HEK293 (cell line): Measurements from ENCODE around the gene FSCN2.

ENCODE experiments used
- IKZF3 ChIP-seq: fragments of 450-650 bp; IDR thresholded peaks from 2 replicates; pipeline ENCODE4 v1.5.0; 2018; ENCODE audit warnings: missing biosample characterization, mild to moderate bottlenecking, missing genetic modification characterization, moderate library complexity
- KLF16 ChIP-seq: fragments of 450-650 bp; formaldehyde crosslinking; IDR thresholded peaks from 2 replicates; pipeline ENCODE4 v1.5.1; 2017; ENCODE audit warnings: missing biosample characterization, missing genetic modification characterization
- KLF8 ChIP-seq: fragments of 450-650 bp; formaldehyde crosslinking; IDR thresholded peaks from 2 replicates; pipeline ENCODE4 v1.5.1; 2016; ENCODE audit warnings: missing biosample characterization, missing genetic modification characterization
- MYNN ChIP-seq: fragments of 450-650 bp; formaldehyde crosslinking; IDR thresholded peaks from 2 replicates; pipeline ENCODE4 v1.5.1; 2016; ENCODE audit warnings: missing biosample characterization, missing genetic modification characterization, borderline replicate concordance
- MZF1 ChIP-seq: fragments of 450-650 bp; formaldehyde crosslinking; IDR thresholded peaks from 2 replicates; pipeline ENCODE4 v1.5.1; 2017; ENCODE audit warnings: missing biosample characterization, missing genetic modification characterization, borderline replicate concordance
- OSR2 ChIP-seq: fragments of 450-650 bp; formaldehyde crosslinking; IDR thresholded peaks from 2 replicates; pipeline ENCODE4 v1.5.1; 2016; ENCODE audit warnings: missing biosample characterization, missing genetic modification characterization
- ZBTB7A ChIP-seq: fragments of 450-650 bp; formaldehyde crosslinking; IDR thresholded peaks from 2 replicates; pipeline ENCODE4 v1.5.1; 2016; ENCODE audit warnings: low read depth, missing biosample characterization, missing genetic modification characterization
- ZBTB8A ChIP-seq: fragments of 450-650 bp; formaldehyde crosslinking; IDR thresholded peaks from 2 replicates; pipeline ENCODE4 v1.5.1; 2016; ENCODE audit warnings: missing biosample characterization, missing genetic modification characterization
- ZFP37 ChIP-seq: fragments of 450-650 bp; formaldehyde crosslinking; IDR thresholded peaks from 2 replicates; pipeline ENCODE4 v1.5.1; 2016; ENCODE audit warnings: missing biosample characterization, missing genetic modification characterization
- ZNF10 ChIP-seq: fragments of 450-650 bp; formaldehyde crosslinking; IDR thresholded peaks from 2 replicates; pipeline ENCODE4 v1.5.1; 2017; ENCODE audit warnings: missing biosample characterization, missing genetic modification characterization
- ZNF148 ChIP-seq: fragments of 450-650 bp; formaldehyde crosslinking; IDR thresholded peaks from 2 replicates; pipeline ENCODE4 v1.5.0; 2017; ENCODE audit warnings: missing biosample characterization, missing genetic modification characterization, borderline replicate concordance
- ZNF174 ChIP-seq: fragments of 450-650 bp; formaldehyde crosslinking; IDR thresholded peaks from 2 replicates; pipeline ENCODE4 v1.5.0; 2017; ENCODE audit warnings: missing biosample characterization, mild to moderate bottlenecking, missing genetic modification characterization
- ZNF221 ChIP-seq: fragments of 450-650 bp; formaldehyde crosslinking; IDR thresholded peaks from 2 replicates; pipeline ENCODE4 v1.5.1; 2017; ENCODE audit warnings: missing biosample characterization, missing genetic modification characterization, borderline replicate concordance
- ZNF248 ChIP-seq: fragments of 450-650 bp; formaldehyde crosslinking; IDR thresholded peaks from 2 replicates; pipeline ENCODE4 v1.5.1; 2017; ENCODE audit warnings: missing biosample characterization, missing genetic modification characterization
- ZNF266 ChIP-seq: fragments of 450-650 bp; formaldehyde crosslinking; IDR thresholded peaks from 2 replicates; pipeline ENCODE4 v1.5.1; 2016; ENCODE audit warnings: missing biosample characterization, missing genetic modification characterization, low read depth
- ZNF274 ChIP-seq, 2 experiments: fragments of 200-500 bp in 1 of 2; fragments of 450-650 bp in 1 of 2; sonication (Bioruptor generic) in 1 of 2; formaldehyde crosslinking in 1 of 2; IDR thresholded peaks; 2 replicates each; pipeline versions ENCODE4 v1.5.1 to v1.6.1; 2014 to 2016; ENCODE audit warnings: borderline replicate concordance in 1 of 2, inconsistent platforms in 1 of 2, low read length in 1 of 2, missing biosample characterization in 1 of 2, missing genetic modification characterization in 1 of 2
- ZNF324 ChIP-seq: fragments of 450-650 bp; formaldehyde crosslinking; IDR thresholded peaks from 2 replicates; pipeline ENCODE4 v1.5.1; 2016; ENCODE audit warnings: missing biosample characterization, missing genetic modification characterization
- ZNF488 ChIP-seq: fragments of 450-650 bp; formaldehyde crosslinking; IDR thresholded peaks from 2 replicates; pipeline ENCODE4 v1.5.1; 2016; ENCODE audit warnings: missing biosample characterization, missing genetic modification characterization
- ZNF548 ChIP-seq: fragments of 450-650 bp; formaldehyde crosslinking; IDR thresholded peaks from 2 replicates; pipeline ENCODE4 v1.5.1; 2016; ENCODE audit warnings: missing biosample characterization, missing genetic modification characterization
- ZNF571 ChIP-seq: fragments of 450-650 bp; formaldehyde crosslinking; IDR thresholded peaks from 2 replicates; pipeline ENCODE4 v1.5.0; 2017; ENCODE audit warnings: missing biosample characterization, missing genetic modification characterization
- ZNF600 ChIP-seq: fragments of 450-650 bp; formaldehyde crosslinking; IDR thresholded peaks from 2 replicates; pipeline ENCODE4 v1.5.1; 2016; ENCODE audit warnings: missing biosample characterization, missing genetic modification characterization
- ZNF621 ChIP-seq: fragments of 450-650 bp; formaldehyde crosslinking; IDR thresholded peaks from 2 replicates; pipeline ENCODE4 v1.5.1; 2017; ENCODE audit warnings: missing biosample characterization, missing genetic modification characterization
- ZNF629 ChIP-seq: fragments of 450-650 bp; formaldehyde crosslinking; IDR thresholded peaks from 2 replicates; pipeline ENCODE4 v1.5.1; 2017; ENCODE audit warnings: missing biosample characterization, missing genetic modification characterization
- ZNF670 ChIP-seq: fragments of 450-650 bp; formaldehyde crosslinking; IDR thresholded peaks from 2 replicates; pipeline ENCODE4 v1.5.1; 2016; ENCODE audit warnings: missing biosample characterization, missing genetic modification characterization, low read depth
- ZNF692 ChIP-seq: fragments of 450-650 bp; formaldehyde crosslinking; IDR thresholded peaks from 2 replicates; pipeline ENCODE4 v1.5.1; 2016; ENCODE audit warnings: missing biosample characterization, missing genetic modification characterization
- ZSCAN30 ChIP-seq: fragments of 450-650 bp; IDR thresholded peaks from 2 replicates; pipeline ENCODE4 v1.5.1; 2018; ENCODE audit warnings: missing biosample characterization, mild to moderate bottlenecking, missing genetic modification characterization, moderate library complexity
- TF ChIP-seq, protein P1 (sequence below): fragments of 450-650 bp; formaldehyde crosslinking; IDR thresholded peaks from 2 replicates; pipeline ENCODE4 v1.5.1; 2017; ENCODE audit warnings: missing biosample characterization, missing genetic modification characterization
- TF ChIP-seq, protein P2 (sequence below): fragments of 450-650 bp; formaldehyde crosslinking; IDR thresholded peaks from 2 replicates; pipeline ENCODE4 v1.5.1; 2016; ENCODE audit warnings: missing biosample characterization, missing genetic modification characterization
- TF ChIP-seq, protein P3 (sequence below): IDR thresholded peaks from 2 replicates; pipeline ENCODE4 v1.6.1; 2011; ENCODE audit warnings: mild to moderate bottlenecking, low read depth, low read length, borderline replicate concordance

The FSCN2 gene

GRCh38 chr17:81514739-81515529, 13.2 kb upstream of the FSCN2 start (continued):
- no peak for TF ChIP-seq ZNF621 (tag by site-specific recombination)
- TF ChIP-seq, protein P1, sequence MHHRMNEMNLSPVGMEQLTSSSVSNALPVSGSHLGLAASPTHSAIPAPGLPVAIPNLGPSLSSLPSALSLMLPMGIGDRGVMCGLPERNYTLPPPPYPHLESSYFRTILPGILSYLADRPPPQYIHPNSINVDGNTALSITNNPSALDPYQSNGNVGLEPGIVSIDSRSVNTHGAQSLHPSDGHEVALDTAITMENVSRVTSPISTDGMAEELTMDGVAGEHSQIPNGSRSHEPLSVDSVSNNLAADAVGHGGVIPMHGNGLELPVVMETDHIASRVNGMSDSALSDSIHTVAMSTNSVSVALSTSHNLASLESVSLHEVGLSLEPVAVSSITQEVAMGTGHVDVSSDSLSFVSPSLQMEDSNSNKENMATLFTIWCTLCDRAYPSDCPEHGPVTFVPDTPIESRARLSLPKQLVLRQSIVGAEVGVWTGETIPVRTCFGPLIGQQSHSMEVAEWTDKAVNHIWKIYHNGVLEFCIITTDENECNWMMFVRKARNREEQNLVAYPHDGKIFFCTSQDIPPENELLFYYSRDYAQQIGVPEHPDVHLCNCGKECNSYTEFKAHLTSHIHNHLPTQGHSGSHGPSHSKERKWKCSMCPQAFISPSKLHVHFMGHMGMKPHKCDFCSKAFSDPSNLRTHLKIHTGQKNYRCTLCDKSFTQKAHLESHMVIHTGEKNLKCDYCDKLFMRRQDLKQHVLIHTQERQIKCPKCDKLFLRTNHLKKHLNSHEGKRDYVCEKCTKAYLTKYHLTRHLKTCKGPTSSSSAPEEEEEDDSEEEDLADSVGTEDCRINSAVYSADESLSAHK, result no peak
- TF ChIP-seq OSR2 (tag by site-specific recombination), result no peak
- TF ChIP-seq MYNN (tag by site-specific recombination), result no peak
- TF ChIP-seq ZBTB8A, result peak; percentile 89
- no peak for TF ChIP-seq ZNF221 (tag by site-specific recombination)
- TF ChIP-seq KLF16 (tag by site-specific recombination), result peak; percentile 87
- no peak for TF ChIP-seq ZBTB7A (tag by site-specific recombination)
- no peak for TF ChIP-seq ZNF174 (tag by site-specific recombination)
- TF ChIP-seq ZNF571 (tag by site-specific recombination), result no peak
- TF ChIP-seq, protein P2, sequence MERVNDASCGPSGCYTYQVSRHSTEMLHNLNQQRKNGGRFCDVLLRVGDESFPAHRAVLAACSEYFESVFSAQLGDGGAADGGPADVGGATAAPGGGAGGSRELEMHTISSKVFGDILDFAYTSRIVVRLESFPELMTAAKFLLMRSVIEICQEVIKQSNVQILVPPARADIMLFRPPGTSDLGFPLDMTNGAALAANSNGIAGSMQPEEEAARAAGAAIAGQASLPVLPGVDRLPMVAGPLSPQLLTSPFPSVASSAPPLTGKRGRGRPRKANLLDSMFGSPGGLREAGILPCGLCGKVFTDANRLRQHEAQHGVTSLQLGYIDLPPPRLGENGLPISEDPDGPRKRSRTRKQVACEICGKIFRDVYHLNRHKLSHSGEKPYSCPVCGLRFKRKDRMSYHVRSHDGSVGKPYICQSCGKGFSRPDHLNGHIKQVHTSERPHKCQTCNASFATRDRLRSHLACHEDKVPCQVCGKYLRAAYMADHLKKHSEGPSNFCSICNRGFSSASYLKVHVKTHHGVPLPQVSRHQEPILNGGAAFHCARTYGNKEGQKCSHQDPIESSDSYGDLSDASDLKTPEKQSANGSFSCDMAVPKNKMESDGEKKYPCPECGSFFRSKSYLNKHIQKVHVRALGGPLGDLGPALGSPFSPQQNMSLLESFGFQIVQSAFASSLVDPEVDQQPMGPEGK (tag by site-specific recombination), result peak; percentile 95
- no peak for TF ChIP-seq ZNF324 (tag by site-specific recombination)
- TF ChIP-seq ZNF274 (IDR thresholded peaks at IDR 0.05; ENCODE audit: low read length), result no peak
- no peak for TF ChIP-seq ZNF274 (tag by site-specific recombination; IDR thresholded peaks at IDR 0.05; ENCODE audit: borderline replicate concordance)
- 0 out of 2 replicates have a peak, but pooled peaks have one; percentile 23 for TF ChIP-seq ZNF629 (tag by site-specific recombination)
- no peak for TF ChIP-seq ZNF266 (tag by site-specific recombination)
- TF ChIP-seq ZNF248 (tag by site-specific recombination), result no peak
- 0 out of 2 replicates have a peak, but pooled peaks have one; percentile 13 for TF ChIP-seq ZNF692
- TF ChIP-seq ZNF548 (tag by site-specific recombination), result no peak
- no peak for TF ChIP-seq ZNF148 (tag by site-specific recombination)
- no peak for TF ChIP-seq ZFP37 (tag by site-specific recombination)
- 0 out of 2 replicates have a peak, but pooled peaks have one; percentile 10 for TF ChIP-seq IKZF3 (tag by site-specific recombination)
- no peak for TF ChIP-seq MZF1 (tag by site-specific recombination)
- no peak for TF ChIP-seq ZNF670 (tag by site-specific recombination)
- TF ChIP-seq ZNF488 (tag by site-specific recombination), result no peak
- peak; percentile 85 for TF ChIP-seq KLF8 (tag by site-specific recombination)
- TF ChIP-seq ZNF10 (tag by site-specific recombination), result no peak
- peak; percentile 68; the same call in 1 of the 2 replicates for TF ChIP-seq ZSCAN30 (tag by site-specific recombination)
- TF ChIP-seq ZNF600 (tag by site-specific recombination), result peak; percentile 43; the same call in 1 of the 2 replicates
- TF ChIP-seq, protein P3, sequence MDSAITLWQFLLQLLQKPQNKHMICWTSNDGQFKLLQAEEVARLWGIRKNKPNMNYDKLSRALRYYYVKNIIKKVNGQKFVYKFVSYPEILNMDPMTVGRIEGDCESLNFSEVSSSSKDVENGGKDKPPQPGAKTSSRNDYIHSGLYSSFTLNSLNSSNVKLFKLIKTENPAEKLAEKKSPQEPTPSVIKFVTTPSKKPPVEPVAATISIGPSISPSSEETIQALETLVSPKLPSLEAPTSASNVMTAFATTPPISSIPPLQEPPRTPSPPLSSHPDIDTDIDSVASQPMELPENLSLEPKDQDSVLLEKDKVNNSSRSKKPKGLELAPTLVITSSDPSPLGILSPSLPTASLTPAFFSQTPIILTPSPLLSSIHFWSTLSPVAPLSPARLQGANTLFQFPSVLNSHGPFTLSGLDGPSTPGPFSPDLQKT, result peak; percentile 44; the same call in 1 of the 2 replicates
